ENCODE results near the gene SLC9A3.
A peak's percentile ranks its signal among the peaks of the same experiment; 100 is the strongest.

Gene SLC9A3

DNA sequence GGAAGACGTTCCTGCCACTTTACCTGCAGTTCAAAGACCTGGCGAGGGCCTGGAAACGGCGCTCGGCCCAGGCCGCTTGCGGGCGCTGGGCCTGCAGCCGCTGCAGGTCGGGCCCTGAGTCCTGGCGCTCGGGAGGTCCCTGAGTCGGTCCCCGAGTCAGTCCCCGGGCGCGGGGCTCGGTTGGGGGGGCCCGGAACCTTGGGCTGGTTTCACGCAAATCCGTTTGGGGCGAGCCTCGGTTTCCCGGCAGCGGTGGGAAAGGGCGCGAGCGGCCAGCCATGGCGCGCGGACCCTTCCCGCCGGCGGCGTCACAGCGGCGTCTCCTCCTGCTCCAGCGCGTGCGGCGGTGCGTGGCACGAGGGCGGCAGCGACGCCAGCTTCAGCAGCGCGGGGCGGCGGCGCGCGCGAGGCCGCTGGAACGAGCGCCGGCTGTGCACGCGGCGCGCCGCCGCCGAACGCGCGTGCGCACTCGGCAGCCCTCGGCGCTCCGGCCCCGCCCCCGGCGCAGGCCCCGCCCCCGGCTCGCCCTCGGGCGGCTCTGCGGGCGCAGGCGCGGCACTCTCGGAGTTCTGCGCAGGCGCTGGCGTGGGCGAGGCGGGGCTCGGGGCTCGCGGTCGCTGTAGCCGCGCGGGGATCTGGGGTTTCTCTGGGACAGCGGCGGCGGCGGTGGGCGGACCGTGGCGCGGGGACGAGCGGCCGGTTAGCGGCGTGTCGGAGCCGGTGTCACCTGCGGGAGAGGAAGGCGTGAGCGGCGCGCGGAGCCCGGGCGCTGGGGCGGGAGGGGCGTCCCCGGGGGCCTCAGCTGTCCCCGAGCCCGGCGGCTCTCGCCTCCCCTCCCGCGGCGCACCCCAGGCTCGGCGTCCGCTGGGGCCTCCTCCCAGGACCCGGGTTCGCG, 51.3 kb downstream of the SLC9A3 start (continued):
- TF ChIP-seq ZNF747 (tag by site-specific recombination; IDR thresholded peaks at IDR 0.05) (no peak), ZNF529 (tag by site-specific recombination; IDR thresholded peaks at IDR 0.05; ENCODE audit: insufficient replicate concordance) (no peak), SALL2 (tag by site-specific recombination; IDR thresholded peaks at IDR 0.05; ENCODE audit: borderline replicate concordance) (no peak), ZNF366 (tag by site-specific recombination; conservative IDR thresholded peaks at IDR 0.05) (no peak), ZNF423 (tag by site-specific recombination; IDR thresholded peaks at IDR 0.05) (no peak), ZFP69B (tag by site-specific recombination; IDR thresholded peaks at IDR 0.05) (no peak), ZNF677 (tag by site-specific recombination; IDR thresholded peaks at IDR 0.05) (no peak), HOXD13 (CRISPR knock-in tag; IDR thresholded peaks at IDR 0.05; ENCODE audit: borderline replicate concordance) (no peak), ZNF426 (tag by site-specific recombination; IDR thresholded peaks at IDR 0.05) (no peak), ZNF596 (tag by site-specific recombination; IDR thresholded peaks at IDR 0.05) (peak; percentile 15; the same call in 1 of the 2 replicates), ZSCAN16 (tag by site-specific recombination; IDR thresholded peaks at IDR 0.05) (no peak), ZNF776 (tag by site-specific recombination; IDR thresholded peaks at IDR 0.05; ENCODE audit: borderline replicate concordance) (no peak), ZNF416 (tag by site-specific recombination; IDR thresholded peaks at IDR 0.05) (no peak), ZNF354C (tag by site-specific recombination; IDR thresholded peaks at IDR 0.05; ENCODE audit: borderline replicate concordance, low read depth) (no peak), ZNF169 (tag by site-specific recombination; IDR thresholded peaks at IDR 0.05) (no peak), ZNF24 (tag by site-specific recombination; IDR thresholded peaks at IDR 0.05) (no peak), BCL11B (tag by site-specific recombination; IDR thresholded peaks at IDR 0.05; ENCODE audit: low read depth) (no peak), ZNF549 (tag by site-specific recombination; IDR thresholded peaks at IDR 0.05) (no peak), ZFHX2 (tag by site-specific recombination; conservative IDR thresholded peaks at IDR 0.05) (peak; percentile 62), MEIS1 (CRISPR knock-in tag; IDR thresholded peaks at IDR 0.05; ENCODE audit: borderline replicate concordance) (peak; percentile 48; the same call in 1 of the 2 replicates), ZFP37 (tag by site-specific recombination; IDR thresholded peaks at IDR 0.05) (no peak), ZNF155 (tag by site-specific recombination; IDR thresholded peaks at IDR 0.05) (no peak), ZNF473 (tag by site-specific recombination; IDR thresholded peaks at IDR 0.05) (no peak), ZNF175 (tag by site-specific recombination; IDR thresholded peaks at IDR 0.05) (no peak), MYNN (tag by site-specific recombination; IDR thresholded peaks at IDR 0.05; ENCODE audit: borderline replicate concordance) (no peak), ZNF10 (tag by site-specific recombination; IDR thresholded peaks at IDR 0.05) (no peak), OVOL3 (tag by site-specific recombination; IDR thresholded peaks at IDR 0.05) (no peak)
- TF ChIP-seq, protein P1, sequence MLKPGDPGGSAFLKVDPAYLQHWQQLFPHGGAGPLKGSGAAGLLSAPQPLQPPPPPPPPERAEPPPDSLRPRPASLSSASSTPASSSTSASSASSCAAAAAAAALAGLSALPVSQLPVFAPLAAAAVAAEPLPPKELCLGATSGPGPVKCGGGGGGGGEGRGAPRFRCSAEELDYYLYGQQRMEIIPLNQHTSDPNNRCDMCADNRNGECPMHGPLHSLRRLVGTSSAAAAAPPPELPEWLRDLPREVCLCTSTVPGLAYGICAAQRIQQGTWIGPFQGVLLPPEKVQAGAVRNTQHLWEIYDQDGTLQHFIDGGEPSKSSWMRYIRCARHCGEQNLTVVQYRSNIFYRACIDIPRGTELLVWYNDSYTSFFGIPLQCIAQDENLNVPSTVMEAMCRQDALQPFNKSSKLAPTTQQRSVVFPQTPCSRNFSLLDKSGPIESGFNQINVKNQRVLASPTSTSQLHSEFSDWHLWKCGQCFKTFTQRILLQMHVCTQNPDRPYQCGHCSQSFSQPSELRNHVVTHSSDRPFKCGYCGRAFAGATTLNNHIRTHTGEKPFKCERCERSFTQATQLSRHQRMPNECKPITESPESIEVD (tag by site-specific recombination; IDR thresholded peaks at IDR 0.05), result no peak
- TF ChIP-seq, protein P2, sequence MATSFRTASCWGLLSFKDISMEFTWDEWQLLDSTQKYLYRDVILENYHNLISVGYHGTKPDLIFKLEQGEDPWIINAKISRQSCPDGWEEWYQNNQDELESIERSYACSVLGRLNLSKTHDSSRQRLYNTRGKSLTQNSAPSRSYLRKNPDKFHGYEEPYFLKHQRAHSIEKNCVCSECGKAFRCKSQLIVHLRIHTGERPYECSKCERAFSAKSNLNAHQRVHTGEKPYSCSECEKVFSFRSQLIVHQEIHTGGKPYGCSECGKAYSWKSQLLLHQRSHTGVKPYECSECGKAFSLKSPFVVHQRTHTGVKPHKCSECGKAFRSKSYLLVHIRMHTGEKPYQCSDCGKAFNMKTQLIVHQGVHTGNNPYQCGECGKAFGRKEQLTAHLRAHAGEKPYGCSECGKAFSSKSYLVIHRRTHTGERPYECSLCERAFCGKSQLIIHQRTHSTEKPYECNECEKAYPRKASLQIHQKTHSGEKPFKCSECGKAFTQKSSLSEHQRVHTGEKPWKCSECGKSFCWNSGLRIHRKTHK (tag by site-specific recombination; IDR thresholded peaks at IDR 0.05), result no peak
- TF ChIP-seq, protein P3, sequence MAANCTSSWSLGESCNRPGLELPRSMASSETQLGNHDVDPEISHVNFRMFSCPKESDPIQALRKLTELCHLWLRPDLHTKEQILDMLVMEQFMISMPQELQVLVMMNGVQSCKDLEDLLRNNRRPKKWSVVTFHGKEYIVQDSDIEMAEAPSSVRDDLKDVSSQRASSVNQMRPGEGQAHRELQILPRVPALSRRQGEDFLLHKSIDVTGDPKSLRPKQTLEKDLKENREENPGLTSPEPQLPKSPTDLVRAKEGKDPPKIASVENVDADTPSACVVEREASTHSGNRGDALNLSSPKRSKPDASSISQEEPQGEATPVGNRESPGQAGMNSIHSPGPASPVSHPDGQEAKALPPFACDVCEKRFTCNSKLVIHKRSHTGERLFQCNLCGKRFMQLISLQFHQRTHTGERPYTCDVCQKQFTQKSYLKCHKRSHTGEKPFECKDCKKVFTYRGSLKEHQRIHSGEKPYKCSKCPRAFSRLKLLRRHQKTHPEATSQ (tag by site-specific recombination; IDR thresholded peaks at IDR 0.05), result no peak
- TF ChIP-seq, protein P4, sequence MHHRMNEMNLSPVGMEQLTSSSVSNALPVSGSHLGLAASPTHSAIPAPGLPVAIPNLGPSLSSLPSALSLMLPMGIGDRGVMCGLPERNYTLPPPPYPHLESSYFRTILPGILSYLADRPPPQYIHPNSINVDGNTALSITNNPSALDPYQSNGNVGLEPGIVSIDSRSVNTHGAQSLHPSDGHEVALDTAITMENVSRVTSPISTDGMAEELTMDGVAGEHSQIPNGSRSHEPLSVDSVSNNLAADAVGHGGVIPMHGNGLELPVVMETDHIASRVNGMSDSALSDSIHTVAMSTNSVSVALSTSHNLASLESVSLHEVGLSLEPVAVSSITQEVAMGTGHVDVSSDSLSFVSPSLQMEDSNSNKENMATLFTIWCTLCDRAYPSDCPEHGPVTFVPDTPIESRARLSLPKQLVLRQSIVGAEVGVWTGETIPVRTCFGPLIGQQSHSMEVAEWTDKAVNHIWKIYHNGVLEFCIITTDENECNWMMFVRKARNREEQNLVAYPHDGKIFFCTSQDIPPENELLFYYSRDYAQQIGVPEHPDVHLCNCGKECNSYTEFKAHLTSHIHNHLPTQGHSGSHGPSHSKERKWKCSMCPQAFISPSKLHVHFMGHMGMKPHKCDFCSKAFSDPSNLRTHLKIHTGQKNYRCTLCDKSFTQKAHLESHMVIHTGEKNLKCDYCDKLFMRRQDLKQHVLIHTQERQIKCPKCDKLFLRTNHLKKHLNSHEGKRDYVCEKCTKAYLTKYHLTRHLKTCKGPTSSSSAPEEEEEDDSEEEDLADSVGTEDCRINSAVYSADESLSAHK (tag by site-specific recombination; IDR thresholded peaks at IDR 0.05), result no peak
- TF ChIP-seq, protein P5, sequence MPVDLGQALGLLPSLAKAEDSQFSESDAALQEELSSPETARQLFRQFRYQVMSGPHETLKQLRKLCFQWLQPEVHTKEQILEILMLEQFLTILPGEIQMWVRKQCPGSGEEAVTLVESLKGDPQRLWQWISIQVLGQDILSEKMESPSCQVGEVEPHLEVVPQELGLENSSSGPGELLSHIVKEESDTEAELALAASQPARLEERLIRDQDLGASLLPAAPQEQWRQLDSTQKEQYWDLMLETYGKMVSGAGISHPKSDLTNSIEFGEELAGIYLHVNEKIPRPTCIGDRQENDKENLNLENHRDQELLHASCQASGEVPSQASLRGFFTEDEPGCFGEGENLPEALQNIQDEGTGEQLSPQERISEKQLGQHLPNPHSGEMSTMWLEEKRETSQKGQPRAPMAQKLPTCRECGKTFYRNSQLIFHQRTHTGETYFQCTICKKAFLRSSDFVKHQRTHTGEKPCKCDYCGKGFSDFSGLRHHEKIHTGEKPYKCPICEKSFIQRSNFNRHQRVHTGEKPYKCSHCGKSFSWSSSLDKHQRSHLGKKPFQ (tag by site-specific recombination; IDR thresholded peaks at IDR 0.05), result no peak
